ENCODE results near the gene CDC42SE2. TPM values are rescaled to one million over a fixed set of nuclear protein-coding genes. Genes with fewer than 3 reads are reported as not detected.
A peak's percentile ranks its signal among the peaks of the same experiment; 100 is the strongest.

The CDC42SE2 gene
- total RNA-seq, 1 experiment from 2014 or later, result 23.2 TPM

- H3K9ac ChIP-seq (ENCODE audit: extremely low read depth, insufficient read length, low read length), result no peak overlapping the region
- H2BK20ac ChIP-seq (ENCODE audit: low read depth, low read length, poor library complexity, severe bottlenecking), result no peak overlapping the region
- no peak overlapping the region for H4K91ac ChIP-seq (ENCODE audit: insufficient read length, low read depth, low read length)
- Mint-ChIP-seq H3K9me3 (peaks cover 10 to 11% of the 10 kb centered on the region in 2 experiments; a peak in 4 of 5 replicates), H3K4me3 (no peak overlapping the region), H3K27ac (peak overlapping the region in 2 of 3 experiments; percentile 19 to 55; a peak in 2 of 7 replicates), H3K27me3 (ENCODE audit: low read depth) (no peaks in the 10 kb centered on the region; the same call in 1 of the 2 replicates), H3K4me1 (peaks cover 12 to 21% of the 10 kb centered on the region in 2 experiments), H3K36me3 (ENCODE audit: insufficient read depth in 1 of 3, low read depth in 3 of 3) (peaks cover 3 to 12% (median 4%) of the 10 kb centered on the region in 3 experiments; a peak in 6 of 7 replicates)
- H4K20me1 ChIP-seq (ENCODE audit: control insufficient read depth, insufficient read depth, insufficient read length), result peaks cover 2% of the 10 kb centered on the region
- H3K9me3 ChIP-seq (ENCODE audit: control insufficient read depth, low read depth, low read length), result no peaks in the 10 kb centered on the region
- H4K5ac ChIP-seq (ENCODE audit: insufficient read length, low read depth, low read length), result no peak overlapping the region
- WGBS (ENCODE audit: extremely low coverage, insufficient read length, low lambda C conversion rate), result no CpG with 5 or more reads among the region's 6 CpGs
- H2BK5ac ChIP-seq (ENCODE audit: insufficient read length, low read length), result no peak overlapping the region
- H3K79me1 ChIP-seq (ENCODE audit: insufficient read depth, low read depth, low read length, poor library complexity, severe bottlenecking), result peaks cover under 1% of the 10 kb centered on the region
- no peak overlapping the region for H4K8ac ChIP-seq (replicated peaks; ENCODE audit: insufficient read length, low read depth, low read length)
- no peak overlapping the region for H3T11ph ChIP-seq (ENCODE audit: low read length)
- no peak overlapping the region for H2AFZ ChIP-seq (ENCODE audit: low read length)
- H3K27ac ChIP-seq (ENCODE audit: insufficient read length, low read depth, low read length), result no peak overlapping the region
- H3K79me2 ChIP-seq (ENCODE audit: insufficient read depth, low read length), result peaks cover 2% of the 10 kb centered on the region; the same call in 1 of the 2 replicates
- no peak overlapping the region for H3K56ac ChIP-seq (ENCODE audit: insufficient read length, low read depth, low read length)
- H3K4me2 ChIP-seq (ENCODE audit: insufficient read depth, insufficient read length, low read length), result no peak overlapping the region
- H3K18ac ChIP-seq (ENCODE audit: insufficient read length, low read depth, low read length), result no peak overlapping the region
- H3K4me1 ChIP-seq (ENCODE audit: insufficient read depth, low read length), result no peaks in the 10 kb centered on the region
- no peak for DNase-seq
- H2BK12ac ChIP-seq (ENCODE audit: insufficient read length, low read depth, low read length), result no peak overlapping the region
- H3K27me3 ChIP-seq (ENCODE audit: insufficient read depth, low read length), result no peaks in the 10 kb centered on the region
- no peak overlapping the region for H3K14ac ChIP-seq (ENCODE audit: insufficient read depth, low read length)
- no peak for TF ChIP-seq CTCF (conservative IDR thresholded peaks at IDR 0.05)
- H3K23me2 ChIP-seq (ENCODE audit: insufficient read length, low read depth, low read length, poor library complexity, severe bottlenecking), result no peaks in the 10 kb centered on the region
- no peak overlapping the region for H3K4ac ChIP-seq (ENCODE audit: low read depth, low read length)
- no peak overlapping the region for H2AK5ac ChIP-seq (ENCODE audit: insufficient read length, low read length)
- no peak overlapping the region for H3K23ac ChIP-seq (ENCODE audit: insufficient read length, low read depth, low read length)
- no peak overlapping the region for H2BK15ac ChIP-seq (ENCODE audit: low read depth, low read length)
- no peak overlapping the region for H2BK120ac ChIP-seq (ENCODE audit: low read depth, low read length, poor library complexity, severe bottlenecking)
These were observed 10.6 kb downstream of the CDC42SE2 start for GRCh38 chr5:131274326-131275063.
